ENCODE results near the gene SPATA31E1.
"Not testable (repeated sequence)": the region's sequence is repeated elsewhere in the genome, so short reads cannot be mapped to it uniquely, and the experiment has no call there.

The SPATA31E1 gene

DNA sequence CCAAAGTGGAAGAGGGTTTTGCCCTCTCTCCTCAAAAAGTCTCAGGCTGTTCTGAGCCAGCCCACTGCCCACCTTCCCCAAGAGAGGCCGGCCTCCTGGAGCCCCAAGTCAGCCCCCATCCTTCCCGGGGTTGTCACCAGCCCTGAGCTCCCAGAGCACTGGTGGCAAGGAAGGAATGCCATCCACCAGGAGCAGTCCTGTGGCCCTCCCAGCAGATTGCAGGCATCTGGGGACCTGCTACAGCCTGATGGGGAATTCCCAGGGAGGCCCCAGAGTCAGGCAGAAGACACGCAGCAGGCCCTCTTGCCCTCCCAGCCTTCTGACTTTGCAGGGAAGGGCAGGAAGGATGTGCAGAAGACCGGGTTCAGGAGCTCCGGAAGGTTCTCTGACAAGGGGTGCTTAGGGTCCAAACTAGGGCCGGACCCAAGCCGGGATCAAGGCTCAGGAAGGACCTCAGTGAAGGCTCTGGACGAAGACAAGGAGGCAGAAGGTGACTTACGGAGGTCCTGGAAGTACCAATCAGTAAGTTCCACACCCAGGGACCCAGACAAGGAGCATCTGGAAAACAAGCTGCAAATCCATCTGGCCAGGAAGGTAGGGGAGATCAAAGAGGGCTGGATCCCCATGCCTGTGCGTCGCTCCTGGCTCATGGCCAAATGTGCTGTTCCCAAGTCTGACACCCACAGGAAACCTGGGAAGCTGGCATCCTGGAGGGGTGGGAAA, 3.7 kb downstream of the SPATA31E1 start:
- no peak for DNase-seq

DNA sequence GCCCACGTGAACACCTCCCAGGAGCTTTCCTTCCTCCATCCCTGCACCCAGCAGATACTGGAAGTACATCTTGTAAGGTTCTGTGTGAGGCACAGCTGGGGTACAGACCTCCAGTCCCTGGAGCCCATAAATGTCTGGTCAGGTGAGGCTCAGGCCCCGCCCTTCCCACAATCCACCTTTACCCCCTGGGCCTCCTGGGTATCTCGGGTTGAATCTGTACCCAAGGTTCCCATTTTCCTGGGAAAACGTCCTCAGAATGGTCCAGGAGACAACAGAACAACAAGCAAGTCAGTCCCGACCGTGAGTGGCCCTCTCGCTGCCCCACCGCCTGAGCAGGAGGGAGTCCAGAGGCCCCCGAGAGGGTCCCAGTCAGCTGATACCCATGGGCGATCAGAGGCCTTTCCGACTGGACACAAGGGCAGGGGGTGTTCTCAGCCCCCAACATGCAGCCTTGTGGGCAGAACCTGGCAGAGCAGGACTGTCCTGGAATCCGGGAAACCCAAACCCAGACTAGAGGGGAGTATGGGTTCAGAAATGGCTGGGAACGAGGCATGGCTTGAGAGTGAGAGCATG, 4.3 kb downstream of the SPATA31E1 start:
- DNase-seq: no peak

DNA sequence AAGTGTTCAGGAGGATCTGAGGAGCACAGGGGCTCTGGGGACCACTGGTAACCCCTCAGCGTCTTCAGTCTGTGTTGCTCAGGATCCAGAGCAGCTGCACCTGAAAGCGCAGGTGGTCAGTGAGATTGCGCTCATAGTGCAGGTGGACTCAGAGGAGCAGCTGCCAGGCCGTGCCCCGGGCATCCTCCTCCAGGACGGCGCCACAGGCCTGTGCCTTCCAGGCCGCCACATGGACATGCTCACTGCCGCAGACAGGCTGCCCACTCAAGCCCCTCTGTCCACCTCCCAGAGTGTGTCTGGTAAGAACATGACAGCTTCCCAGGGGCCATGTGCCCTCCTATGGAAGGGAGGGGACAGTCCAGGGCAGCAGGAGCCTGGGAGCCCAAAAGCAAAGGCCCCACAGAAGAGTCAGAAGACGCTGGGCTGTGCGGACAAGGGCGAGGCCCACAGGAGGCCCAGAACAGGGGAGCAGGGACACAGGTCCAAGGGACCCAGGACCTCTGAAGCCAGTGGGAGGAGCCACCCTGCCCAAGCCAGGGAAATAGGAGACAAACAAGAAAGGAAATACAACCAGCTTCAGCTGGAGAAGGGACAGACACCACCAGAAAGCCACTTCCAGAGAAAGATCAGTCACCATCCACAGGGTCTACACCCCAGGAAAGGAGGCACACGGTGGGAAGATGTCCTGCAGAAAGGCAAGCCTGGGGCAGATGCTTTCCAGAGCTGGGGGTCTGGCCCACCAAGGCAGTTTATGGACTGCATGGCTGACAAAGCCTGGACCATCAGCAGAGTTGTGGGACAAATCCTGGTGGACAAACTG, 5.2 kb downstream of the SPATA31E1 start:
- DNase-seq: no peak

DNA sequence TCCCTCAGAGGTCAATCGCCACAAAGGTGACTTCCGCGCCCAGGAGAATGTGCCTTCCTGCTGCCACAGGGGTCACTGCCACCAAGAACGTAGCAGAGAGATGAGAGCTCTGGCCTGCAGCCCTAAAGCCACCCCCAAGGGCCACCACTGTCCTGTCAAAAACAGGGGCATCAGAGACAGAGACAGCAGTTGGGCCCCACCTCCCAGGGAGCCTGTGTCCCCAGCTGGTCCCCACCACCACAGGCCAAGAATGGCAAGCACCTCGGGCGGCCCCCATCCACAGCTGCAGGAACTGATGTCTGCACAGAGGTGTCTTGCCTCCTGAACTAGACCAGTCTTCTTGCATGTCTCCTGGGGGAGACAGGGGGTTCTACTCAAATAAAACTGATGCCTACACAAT, 5.8 kb downstream of the SPATA31E1 start:
- no peak for DNase-seq

DNA sequence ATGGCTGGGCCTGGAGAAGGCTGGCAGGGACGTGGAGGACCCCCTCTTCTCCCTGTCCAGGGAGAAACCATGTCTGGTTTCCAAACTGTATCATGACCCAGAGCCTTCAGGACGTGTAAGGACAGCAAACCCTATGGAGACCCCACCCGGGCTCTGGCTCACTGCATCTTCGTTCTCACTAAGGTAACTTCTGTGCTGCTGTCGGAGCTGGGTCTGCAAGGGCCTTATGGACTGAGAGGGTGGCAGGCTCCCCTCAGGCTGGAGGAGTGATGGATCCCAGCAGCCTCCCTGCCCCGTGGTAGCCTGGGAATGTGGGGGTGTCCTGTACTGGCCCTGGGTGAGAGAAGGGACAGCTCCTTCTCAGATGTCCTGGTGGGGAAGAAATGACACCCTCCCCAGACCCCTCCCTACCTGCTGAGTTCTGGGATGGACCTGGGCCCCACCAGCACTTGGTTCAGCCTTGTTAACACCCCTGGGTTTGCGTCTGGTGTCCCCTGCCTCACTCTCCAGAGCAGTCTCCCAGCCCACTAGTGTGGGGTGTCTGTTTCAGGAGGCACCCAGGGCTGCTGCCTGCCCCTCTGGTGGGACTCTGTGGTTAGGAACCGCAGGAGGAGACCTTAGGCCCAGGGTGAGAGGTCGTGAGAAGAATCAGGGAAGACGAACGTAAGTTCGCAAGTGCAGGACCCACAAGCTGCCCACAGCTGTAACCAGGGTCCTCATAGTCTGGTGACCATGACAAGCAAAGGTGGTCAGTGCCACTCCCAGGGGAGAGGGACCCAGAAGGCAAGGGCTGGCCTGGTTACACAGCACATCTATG, 6.6 kb downstream of the SPATA31E1 start:
- DNase-seq: no peak

DNA sequence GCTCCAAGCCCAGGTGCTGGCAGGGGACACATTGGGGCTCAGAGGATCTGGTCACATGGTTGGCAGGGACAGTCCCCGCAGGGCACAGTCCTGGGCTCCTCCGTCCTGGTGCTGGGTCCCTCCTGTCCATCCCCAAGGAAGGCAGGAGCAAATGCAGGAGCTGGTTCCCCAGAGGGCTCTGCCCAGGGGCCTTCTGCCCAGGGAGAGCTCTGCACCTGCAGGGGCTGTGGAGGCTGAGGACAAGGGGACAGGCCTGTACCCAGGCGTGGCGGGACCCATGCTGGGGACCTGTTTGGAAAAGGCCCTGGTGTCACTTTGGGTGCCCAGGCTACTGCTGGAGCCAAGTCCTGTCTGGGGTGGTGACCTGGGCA, 7.2 kb downstream of the SPATA31E1 start:
- no peak for DNase-seq

DNA sequence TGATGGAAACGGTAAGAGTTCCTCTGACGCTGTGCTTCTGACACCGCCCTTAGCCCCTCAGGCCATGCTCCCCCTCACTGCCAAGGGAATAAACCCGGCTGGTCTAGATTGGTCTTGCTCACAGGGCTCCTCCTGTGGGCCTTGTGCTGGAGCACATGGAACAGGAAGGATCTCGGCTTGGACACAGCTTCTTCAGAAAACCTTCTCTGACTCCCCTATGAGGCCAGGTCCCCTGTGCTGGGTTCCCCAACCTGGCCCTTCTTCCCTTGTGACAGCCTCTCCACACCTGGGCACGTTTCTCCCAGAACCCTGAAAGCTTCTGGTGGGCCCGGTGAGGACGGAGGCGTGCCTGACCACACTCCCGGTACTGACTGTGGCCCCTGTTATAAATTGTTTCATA, 8.2 kb downstream of the SPATA31E1 start:
- DNase-seq: no peak

DNA sequence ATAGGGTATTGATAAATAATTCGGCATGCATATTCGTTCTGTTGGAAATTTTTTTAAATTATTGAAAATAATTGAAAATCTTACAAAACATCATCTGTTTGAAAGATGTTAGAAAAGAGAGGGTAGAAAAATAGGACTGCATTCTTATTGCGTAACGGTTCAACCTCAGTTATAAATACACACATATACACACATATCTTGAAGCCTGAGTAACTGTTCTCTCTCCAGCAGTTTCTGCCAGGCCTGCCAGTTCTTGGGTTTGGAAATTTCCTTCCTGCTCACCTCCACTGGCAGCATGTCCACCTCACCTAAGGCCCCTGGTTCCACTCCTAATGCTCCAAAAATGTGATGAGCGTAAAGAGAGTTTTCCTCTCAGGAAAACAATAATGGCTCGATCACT, 9.1 kb downstream of the SPATA31E1 start:
- DNase-seq: no peak

DNA sequence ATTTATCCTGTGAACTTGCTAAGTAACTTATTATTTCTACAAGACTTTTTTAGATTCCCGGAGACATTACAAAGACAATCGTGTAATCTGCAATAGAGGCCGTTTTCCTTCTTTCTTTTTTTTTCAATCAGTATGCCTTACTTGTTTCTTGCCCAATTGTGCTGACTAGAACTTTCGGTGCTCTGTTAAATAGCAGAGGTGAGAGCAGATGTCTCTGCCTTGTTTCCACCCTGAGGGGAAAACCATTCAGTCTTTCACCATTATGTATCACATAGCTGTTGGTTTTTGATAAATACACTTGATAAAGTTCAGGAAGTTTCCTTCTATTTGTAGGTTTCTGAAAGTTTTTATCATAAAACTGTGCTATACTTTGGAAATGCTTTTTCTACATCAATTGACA, 10.3 kb downstream of the SPATA31E1 start:
- no peak for DNase-seq

DNA sequence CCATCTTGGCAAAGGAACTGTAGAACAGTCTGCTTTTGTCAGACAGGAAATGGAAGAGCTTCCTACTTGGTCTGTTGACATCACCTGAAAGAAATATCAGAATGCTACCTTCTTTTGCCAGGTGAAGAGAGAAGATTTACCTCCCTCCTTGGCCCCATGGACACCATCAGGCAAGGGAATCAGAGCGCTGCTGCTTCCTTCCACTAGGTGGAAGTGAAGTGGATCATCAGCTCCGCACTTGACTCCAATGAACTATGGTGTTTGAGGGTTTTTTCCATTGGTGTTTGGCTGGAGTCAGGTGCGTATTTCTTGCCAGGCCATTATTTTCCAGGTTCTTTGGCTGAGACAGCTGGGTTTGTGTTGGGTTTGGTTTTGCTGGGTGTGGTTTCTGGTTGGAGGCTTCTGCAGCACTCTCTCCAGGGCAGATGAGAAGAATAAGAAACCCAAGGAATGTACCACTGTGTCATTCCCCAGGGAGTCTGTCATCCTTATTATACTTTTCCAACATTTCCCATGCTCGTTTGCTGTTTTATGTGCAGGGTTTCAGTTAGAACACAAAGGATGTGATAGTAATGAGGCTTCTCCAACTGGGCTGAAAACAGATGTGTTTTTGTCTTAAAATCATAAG, 12.4 kb downstream of the SPATA31E1 start:
- no peak for DNase-seq

DNA sequence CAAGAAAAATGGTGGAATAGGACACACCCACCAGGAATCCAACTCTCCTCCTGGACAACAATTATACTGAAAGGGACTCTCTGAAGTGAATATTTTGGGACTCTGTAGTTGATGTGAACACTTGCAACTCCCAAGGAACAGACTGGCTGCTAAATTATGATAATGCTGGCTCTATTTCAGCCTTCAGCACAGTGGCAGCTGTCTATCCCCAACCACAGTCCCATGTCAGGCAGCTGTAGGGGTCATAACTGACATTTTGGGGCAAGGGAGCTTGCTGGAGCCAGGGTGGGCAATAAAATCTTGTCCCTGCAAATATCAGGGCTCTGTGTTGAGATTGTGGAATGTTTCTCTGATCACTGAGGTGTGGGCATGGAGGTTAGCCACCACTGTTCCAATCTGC, 14.2 kb downstream of the SPATA31E1 start:
- no peak for DNase-seq

DNA sequence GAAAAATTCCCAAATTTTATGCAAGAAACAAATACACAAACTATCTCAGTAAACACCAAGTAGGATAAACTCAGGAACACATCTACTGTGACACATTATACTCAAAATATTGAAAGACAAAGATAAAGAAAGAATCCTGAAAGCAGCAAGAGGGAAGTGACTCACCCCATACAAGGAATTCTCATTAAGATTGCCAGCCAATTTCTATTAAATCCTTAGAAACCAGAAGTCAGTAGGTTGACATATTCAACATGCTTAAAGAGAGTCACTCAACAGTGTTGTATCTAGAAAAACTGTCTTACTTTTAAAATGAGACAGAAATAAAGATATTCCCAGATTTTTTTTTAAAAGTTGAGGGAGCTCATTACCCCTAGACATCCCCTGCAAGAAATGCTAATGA, 15.5 kb downstream of the SPATA31E1 start:
- DNase-seq: no peak

DNA sequence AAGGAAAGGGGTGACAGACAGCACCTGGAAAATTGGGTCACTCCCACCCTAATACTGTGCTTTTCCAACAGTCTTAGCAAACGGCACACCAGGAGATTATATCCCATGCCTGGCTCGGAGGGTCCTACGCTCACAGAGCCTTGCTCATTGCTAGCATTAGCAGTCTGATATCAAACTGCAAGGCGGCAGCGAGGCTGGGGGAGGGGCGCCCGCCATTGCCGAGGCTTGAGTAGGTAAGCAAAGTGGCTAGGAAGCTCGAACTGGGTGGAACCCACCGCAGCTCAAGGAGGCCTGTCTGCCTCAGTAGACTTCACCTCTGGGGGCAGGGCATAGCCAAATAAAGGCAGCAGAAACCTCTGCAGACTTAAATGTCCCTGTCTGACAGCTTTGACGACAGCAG, 19.7 kb downstream of the SPATA31E1 start:
- DNase-seq: not testable (repeated sequence)

DNA sequence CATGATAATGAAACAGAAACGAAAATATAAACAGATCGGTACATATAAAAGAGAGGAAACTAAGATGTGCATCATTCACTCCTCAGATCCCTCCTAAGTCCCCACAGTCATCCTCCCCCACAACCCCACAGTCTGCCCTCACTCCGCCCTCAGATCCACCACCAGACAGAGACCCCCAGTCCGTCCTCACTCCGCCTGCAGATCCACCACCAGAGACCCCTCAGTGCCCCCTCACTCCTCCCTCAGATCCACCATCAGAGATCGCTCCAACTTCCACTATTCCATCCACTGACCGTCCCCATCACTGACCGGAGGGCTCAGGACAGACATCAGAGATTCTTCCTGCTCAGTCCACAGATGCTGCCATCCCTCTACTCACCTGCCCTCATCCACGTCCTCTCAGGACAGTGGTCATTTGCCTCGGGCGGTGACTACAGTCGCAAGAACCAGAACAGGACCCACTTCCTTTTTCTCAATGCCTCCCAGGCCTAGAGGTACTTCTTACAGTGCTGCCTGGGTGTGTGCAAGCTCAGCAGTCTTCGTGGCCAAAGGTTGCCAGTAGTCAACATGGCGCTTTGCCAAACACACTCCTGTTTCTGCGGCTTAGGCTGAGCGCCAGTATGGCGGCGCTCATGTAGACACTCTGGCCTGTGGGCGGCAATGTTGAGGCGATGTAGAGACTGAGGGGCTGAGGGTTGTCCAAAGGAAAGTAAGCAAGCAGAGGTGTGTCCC, 26.8 kb downstream of the SPATA31E1 start:
- no peak for DNase-seq

DNA sequence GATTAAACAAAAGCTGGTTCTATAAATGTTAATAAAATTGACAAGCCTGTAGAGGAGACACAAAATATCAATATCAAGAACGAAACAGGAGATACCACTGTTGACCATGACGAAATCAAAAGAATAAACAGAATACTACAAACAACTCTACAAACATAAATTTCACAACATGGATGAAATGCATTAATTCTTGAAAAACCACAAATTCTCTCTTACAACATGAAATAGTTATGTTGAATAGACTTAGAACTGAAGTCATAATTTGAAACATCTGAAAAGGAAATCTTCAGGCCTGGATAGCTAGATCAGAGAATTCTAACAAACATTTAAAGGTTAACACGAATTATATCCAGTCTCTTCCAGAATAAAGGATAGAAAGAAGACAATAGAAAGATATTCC, 28.1 kb downstream of the SPATA31E1 start:
- no peak for DNase-seq

DNA sequence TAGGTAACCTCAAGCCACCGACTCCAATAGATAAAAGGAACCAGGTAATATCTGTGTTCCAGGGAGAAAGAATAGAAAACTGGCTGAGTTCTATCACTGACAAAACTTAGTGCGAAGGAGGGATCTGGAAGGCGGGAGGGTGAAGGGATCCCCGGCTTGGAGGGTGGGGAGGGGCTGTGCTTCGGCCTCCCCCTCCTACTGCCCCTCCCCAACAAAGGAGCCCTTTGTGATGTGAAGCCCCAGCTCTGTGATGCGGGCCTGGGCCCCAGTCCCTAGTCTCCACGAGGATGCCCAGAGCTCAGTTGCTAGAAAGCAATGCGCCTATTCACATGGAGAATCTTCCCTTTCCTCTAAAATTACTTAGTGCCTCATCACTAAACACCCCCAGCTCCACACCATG, 35.0 kb downstream of the SPATA31E1 start, which contains the start of gene SPATA31C1:
TSS of gene SPATA31C1 (plus strand) at position 301 of the 400 bp plus-strand sequence.
- DNase-seq: not testable (repeated sequence)

DNA sequence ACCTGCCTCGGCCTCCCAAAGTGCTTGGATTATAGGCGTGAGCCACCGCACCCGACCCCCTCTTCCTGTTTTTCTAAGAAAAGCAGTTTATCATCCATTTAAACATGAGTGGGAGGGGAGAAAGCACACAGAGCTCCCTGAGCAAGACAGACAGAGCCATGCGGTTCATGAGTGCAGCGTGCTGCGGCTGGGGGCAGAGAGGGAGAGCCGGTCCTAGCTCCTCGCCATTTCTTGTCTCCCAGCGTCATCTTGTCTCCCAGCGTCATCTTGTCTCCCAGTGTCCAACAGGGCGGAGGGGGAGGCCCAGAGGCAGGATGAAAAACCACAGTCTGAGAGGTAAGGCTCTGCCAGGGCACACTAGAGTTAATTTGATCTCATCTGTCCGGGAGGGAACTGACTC, 36.3 kb downstream of the SPATA31E1 start:
- not testable (repeated sequence) for DNase-seq

DNA sequence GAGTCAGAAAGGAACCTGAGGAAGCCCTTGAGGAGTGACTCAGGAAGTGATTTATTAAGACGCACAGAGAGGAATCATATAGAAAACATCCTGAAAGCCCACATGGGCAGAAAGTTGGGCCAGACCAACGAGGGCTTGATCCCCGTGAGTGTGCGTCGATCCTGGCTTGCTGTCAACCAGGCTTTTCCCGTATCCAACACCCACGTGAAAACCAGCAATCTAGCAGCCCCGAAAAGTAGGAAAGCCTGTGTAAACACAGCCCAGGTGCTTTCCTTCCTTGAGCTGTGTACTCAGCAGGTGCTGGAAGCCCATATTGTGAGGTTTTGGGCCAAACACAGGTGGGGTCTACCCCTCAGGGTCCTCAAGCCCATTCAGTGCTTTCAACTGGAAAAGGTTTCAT, 38.9 kb downstream of the SPATA31E1 start:
- DNase-seq: not testable (repeated sequence)

DNA sequence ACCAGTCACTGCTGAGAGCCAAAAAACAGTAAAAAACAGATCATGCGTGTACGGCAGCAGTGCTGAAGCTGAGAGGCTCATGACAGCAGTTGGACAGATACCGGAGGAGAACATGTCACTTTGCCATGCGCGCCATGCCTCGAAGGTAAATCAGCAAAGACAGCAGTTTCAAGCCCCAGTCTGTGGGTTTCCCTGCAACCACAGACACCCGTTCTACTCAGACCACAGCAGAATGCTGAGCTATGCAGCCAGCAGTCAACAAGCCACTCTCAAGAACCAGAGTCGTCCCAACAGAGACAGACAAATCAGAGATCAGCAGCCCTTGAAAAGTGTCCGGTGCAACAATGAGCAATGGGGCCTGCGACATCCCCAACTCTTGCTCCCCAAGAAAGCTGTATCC, 40.3 kb downstream of the SPATA31E1 start:
- DNase-seq: not testable (repeated sequence)

DNA sequence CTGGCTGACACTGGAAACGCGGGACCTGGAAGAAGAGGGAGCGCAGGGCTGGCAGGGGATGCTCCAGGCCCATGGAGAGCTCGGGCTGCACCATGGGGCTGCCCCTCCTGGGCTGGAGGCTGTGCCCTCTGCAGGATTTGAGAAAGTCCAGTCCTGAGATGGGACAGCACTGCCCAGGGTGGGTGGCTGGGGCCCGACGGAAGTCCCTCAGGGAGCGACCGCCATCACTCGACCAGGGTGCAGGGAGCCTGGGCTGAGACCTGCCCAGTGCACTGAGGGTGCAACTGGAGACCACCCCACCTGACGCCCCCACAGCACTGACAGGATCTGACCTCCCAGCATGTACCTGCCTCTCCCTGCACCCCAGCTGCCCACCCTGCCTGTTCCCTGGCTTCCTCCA, 42.2 kb downstream of the SPATA31E1 start:
- not testable (repeated sequence) for DNase-seq

DNA sequence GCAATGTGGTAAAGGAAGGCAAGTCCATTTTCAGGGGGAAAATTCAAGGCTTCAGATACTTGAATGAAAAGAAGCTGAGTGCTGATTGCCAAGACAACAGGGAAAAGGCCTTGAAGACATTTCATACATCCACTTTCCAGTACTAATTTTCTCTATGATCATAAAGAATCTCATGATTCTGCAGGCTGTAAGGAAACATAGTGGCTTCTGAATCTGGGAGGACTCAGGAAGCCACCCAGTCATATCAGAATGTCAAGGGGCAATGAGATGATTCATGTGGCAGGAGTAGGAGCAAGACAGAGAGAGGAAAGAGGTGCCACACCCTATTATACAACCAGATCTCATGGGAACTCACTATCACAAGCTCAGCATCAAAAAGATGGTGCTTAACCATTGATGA, 46.5 kb downstream of the SPATA31E1 start:
- not testable (repeated sequence) for DNase-seq

DNA sequence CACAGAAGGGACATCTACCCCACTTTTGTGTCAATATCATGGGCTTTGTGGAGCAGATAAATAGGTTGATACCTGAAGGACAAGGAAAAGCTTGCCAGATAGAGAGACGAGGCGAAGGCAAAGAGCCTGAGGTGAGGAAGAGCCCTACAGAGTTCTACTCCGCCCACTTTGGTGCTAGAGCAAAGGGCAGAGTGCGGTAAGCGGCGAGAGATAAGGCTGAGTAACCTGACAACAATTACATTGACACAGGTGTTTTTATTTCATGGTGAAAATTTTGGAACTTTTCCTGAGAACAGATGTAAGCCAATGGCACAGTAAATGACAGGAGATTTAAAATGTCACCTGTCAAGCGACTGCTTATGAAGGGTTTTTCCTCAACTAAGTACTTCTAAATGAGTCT, 51.8 kb downstream of the SPATA31E1 start:
- DNase-seq: not testable (repeated sequence)
